Omental fat pad (tissue), 4 donors: Measurements from ENCODE around the gene EIF5AL1. TPM values are rescaled to one million over a fixed set of nuclear protein-coding genes. Genes with fewer than 3 reads are reported as not detected.

Source experiments
- ATAC-seq: fragments of 150-250 bp; one replicate; pipeline ENCODE4 v1.9.1; 2016; ENCODE audit warnings: mild to moderate bottlenecking, moderate library complexity; ENCODE audit not compliant: low FRiP score
- DNase-seq: peaks from one replicate; pipeline ENCODE4 v3.0.0-alpha.2; 2019; ENCODE audit warnings: low spot score
- total RNA-seq, 4 donors: library from RNA; depleted of rRNA; stranded (reverse); fragments of >200 nt; gene quantifications; one replicate each; pipeline ENCODE4 v1.1.0, GENCODE V29; 2016
- TF ChIP-seq, protein P1 (sequence below), 3 donors: fragments of 450-650 bp; IDR thresholded peaks; one replicate each; pipeline ENCODE4 v1.5.1; 2016 to 2017; ENCODE audit warnings: antibody characterized with exemption in 3 of 3, mild to moderate bottlenecking in 3 of 3, moderate library complexity in 2 of 3

Gene EIF5AL1
- total RNA-seq, 4 donors from 2014 or later: 0.19 to 0.24 (median 0.19) TPM; not detected in 1

DNA sequence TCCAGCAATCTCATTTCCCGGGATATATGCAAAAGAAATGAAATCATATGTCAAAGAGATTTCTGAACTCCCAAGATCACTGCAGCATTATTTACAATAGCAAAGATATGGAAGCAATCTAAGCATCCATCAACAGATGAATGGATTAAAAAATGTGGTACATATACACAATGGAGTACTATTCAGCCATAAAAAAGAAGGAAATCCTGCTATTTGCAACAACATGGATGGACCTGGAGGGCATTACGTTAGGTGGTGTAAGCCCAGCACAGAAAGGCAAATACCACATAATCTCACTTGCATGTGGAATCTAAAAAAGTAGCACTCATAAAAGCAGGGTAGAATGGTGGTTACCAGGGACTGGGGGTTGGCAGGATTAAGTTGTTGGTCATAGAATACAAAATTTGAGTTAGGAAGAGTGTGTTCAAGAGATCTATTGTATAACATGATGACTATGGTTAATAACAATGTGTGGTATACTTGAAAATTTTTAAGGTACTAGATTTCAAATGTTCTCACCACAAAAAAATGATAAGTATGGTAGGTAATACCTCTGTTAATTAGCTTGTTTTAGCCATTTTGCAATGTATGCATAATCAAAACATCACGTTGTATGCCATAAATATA, 32.9 kb upstream of the EIF5AL1 start:
- DNase-seq (no peak), ATAC-seq (no peak)
- TF ChIP-seq, protein P1, sequence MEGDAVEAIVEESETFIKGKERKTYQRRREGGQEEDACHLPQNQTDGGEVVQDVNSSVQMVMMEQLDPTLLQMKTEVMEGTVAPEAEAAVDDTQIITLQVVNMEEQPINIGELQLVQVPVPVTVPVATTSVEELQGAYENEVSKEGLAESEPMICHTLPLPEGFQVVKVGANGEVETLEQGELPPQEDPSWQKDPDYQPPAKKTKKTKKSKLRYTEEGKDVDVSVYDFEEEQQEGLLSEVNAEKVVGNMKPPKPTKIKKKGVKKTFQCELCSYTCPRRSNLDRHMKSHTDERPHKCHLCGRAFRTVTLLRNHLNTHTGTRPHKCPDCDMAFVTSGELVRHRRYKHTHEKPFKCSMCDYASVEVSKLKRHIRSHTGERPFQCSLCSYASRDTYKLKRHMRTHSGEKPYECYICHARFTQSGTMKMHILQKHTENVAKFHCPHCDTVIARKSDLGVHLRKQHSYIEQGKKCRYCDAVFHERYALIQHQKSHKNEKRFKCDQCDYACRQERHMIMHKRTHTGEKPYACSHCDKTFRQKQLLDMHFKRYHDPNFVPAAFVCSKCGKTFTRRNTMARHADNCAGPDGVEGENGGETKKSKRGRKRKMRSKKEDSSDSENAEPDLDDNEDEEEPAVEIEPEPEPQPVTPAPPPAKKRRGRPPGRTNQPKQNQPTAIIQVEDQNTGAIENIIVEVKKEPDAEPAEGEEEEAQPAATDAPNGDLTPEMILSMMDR (IDR thresholded peaks at IDR 0.05): no peak

DNA sequence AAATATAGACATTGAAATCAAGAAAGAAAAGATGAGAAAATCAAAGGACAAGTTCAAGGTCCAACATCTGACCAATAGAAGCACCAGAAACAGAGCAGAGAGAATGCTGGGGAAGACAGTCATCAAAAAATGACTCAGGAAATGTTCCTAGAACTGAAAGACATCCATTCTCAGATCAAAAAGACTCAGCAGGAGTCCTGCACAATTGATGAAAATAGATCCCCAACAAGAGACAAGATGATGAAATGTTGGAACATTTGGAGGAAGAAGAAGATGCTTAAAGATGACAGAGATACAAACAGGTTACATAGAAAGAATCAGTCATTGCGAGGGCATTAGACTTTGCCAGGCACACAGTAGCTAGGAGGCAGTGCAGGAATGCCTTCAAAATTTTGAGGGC, 30.0 kb upstream of the EIF5AL1 start:
- TF ChIP-seq, protein P1 (IDR thresholded peaks at IDR 0.05): no peak
- DNase-seq (no peak), ATAC-seq (no peak)

DNA sequence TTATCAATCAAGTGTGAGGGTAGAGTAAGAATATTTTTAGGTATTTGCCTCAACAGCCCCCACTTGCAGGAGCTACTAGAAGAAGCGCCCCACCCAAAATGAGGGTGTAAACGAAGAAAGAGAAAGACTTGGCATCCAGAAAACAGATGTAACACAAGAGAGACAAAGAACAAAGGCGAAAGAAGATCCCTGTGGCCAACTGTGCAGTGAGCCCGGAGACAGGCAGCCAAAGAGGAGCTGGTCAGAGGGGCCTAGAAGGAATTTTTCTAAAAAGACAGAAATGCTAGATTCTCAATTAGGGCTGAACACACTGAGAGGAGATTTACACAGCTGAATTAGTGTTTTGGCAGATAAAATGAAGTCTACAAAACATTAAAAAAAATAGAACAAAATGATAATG, 29.6 kb upstream of the EIF5AL1 start:
- ATAC-seq (no peak), DNase-seq (no peak)
- TF ChIP-seq, protein P1 (IDR thresholded peaks at IDR 0.05): no peak

DNA sequence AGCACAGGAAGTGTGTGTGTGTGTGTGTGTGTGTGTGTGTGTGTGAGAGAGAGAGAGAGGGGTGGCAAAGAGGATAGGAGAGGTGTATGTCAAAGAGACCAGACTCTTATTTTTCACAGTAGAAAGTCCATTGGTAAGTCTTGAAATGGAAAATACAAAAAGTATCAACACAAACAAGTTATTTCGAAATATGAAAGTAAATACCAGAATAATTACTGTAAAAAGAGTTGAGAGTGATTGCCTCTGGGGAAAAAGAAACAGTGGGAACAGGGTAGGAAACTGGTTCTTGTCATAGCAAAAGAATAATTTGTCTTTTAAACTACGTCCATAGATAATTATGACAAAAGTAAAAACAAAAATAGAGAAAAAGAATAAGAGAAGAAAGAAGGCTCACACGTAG, 29.0 kb upstream of the EIF5AL1 start:
- DNase-seq (no peak), ATAC-seq (no peak)
- TF ChIP-seq, protein P1 (IDR thresholded peaks at IDR 0.05): no peak

DNA sequence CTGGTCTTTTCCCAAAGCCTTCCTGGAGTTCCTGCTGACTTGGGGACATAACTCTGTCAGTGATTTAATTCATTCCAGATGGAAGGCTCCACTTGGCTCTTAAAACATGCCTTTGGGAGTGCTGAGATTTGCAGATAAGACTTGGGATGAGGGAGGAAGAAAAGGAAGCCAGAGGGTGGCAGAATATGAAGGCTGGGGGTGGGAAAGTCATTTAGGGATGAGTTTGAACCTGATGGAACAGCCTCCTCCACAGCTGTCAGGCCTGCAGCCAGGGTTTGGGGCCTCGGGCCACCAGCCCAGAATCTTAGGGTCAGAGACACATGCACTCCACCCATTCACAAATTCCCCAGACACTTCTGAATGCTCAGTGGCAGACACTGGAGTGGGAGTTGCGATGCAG, 28.4 kb upstream of the EIF5AL1 start:
- TF ChIP-seq, protein P1 (IDR thresholded peaks at IDR 0.05): no peak
- no peak for DNase-seq
- no peak for ATAC-seq

DNA sequence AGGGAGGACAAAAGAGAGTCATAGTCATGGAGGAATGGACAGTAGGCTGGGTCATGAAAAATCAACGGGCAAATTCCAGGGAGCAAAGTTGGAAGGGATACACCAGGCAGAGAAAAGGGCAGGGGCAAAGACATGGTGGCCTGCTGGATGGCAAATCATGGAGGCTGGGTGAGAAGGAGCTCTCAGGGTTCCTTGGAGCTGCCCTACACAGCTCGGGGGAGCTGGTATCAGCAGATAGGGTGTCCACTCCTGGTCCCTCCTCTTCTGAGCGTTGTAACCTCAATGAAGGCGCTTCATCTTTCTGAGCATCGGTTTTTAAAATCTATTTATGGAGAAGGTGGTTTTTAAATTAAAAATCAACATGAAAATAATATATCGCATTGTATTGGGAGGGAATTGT, 27.9 kb upstream of the EIF5AL1 start:
- DNase-seq: no peak
- TF ChIP-seq, protein P1 (IDR thresholded peaks at IDR 0.05): no peak
- ATAC-seq: no peak
